ENCODE measurements around the gene KIAA1217.

DNA sequence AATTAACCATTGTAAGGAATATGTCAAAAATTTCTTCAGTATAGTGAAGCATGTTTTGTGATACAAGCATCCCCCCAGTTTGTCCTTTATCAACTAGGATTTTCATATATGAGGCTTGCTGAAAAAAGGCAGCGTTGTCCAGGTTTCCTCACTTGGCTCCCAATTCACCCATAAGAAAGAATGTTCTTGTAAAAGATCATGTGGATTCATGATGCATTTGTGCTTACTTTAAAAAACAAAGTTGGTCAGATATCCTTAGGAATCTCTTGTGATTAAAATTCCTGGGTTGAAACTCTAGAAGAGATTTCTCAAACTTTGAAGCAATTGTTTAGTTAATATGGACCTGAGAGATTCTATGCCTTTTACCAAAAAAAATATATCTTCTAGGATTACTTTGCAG is 181.8 kb downstream of the KIAA1217 start:
- TF ChIP-seq ZNF140 (tag by site-specific recombination; IDR thresholded peaks at IDR 0.05) (no peak), ZNF561 (tag by site-specific recombination; IDR thresholded peaks at IDR 0.05; ENCODE audit: borderline replicate concordance) (no peak)
